Endothelial cell of umbilical vein (primary cell): ENCODE measurements around the gene RGS21. TPM values are rescaled to one million over a fixed set of nuclear protein-coding genes. Genes with fewer than 3 reads are reported as not detected.

ENCODE experiments used
- BruUV-seq: library from RNA; stranded (reverse); fragments of 400-500 nt; replicated peaks from 2 replicates; lab custom pipeline; 2021; lab: Mats Ljungman, UMichigan
- CTCF ChIA-PET: fragments of 300-600, 350-600 bp; sonication (Branson Sonifier 250); formaldehyde crosslinking; loops from one replicate; lab custom pipeline; 2021; ENCODE audit warnings: antibody characterized with exemption, inconsistent platforms; lab: Charles Lee
- POLR2A ChIA-PET: fragments of 300-600, 350-600 bp; sonication (Branson Sonifier 250); formaldehyde crosslinking; loops from one replicate; lab custom pipeline; 2021; ENCODE audit warnings: antibody characterized with exemption, inconsistent platforms; lab: Charles Lee
- DNase-seq: peaks from one replicate; pipeline ENCODE4 v3.0.0-alpha.2; 2011; ENCODE audit warnings: low read depth, low spot score
- FAIRE-seq: peaks from 2 replicates; lab custom pipeline; 2011; peaks lifted over from hg19 to GRCh38; lab: Jason Lieb, UNC
- H2AFZ ChIP-seq: 2 replicates; pipeline ENCODE4 v1.6.0; 2012; ENCODE audit warnings: low read depth, low read length, control low read depth, inconsistent platforms
- H3K27ac ChIP-seq: 2 replicates; pipeline ENCODE4 v1.5.1; 2011; ENCODE audit warnings: low read depth, mild to moderate bottlenecking, control low read depth, low read length, moderate library complexity; ENCODE audit not compliant: insufficient read depth
- H3K27me3 ChIP-seq, 2 experiments: 2 replicates each; pipeline versions ENCODE4 v1.6.0 to v1.6.1; 2011; ENCODE audit warnings: low read length in 2 of 2, mixed read lengths in 1 of 2; ENCODE audit not compliant: control insufficient read depth in 2 of 2, insufficient read depth in 2 of 2
- H3K36me3 ChIP-seq, 2 experiments: 2 replicates in 1 of 2; 3 replicates in 1 of 2; pipeline ENCODE4 v1.5.1; 2011; ENCODE audit warnings: low read length in 2 of 2, mild to moderate bottlenecking in 1 of 2, moderate library complexity in 1 of 2; ENCODE audit not compliant: control insufficient read depth in 2 of 2, insufficient read depth in 2 of 2; ENCODE audit errors: extremely low read depth in 1 of 2
- H3K4me1 ChIP-seq: 3 replicates; pipeline ENCODE4 v1.5.1; 2011; ENCODE audit warnings: mild to moderate bottlenecking, low read length; ENCODE audit not compliant: control insufficient read depth, insufficient read depth; ENCODE audit errors: extremely low read depth
- H3K4me2 ChIP-seq: 2 replicates; pipeline ENCODE4 v1.6.1; 2011; ENCODE audit warnings: low read length, control low read depth, mixed read lengths; ENCODE audit not compliant: insufficient read depth
- H3K4me3 ChIP-seq, 3 experiments: fragments of 200-600 bp in 1 of 3; sonication (generic), shearing (Covaris generic) in 1 of 3; replicated peaks in 1 of 3; 2 replicates each; pipeline ENCODE4 v1.5.1; 2011 to 2016; ENCODE audit warnings: control low read depth in 3 of 3, low read length in 3 of 3, mild to moderate bottlenecking in 2 of 3, inconsistent platforms in 1 of 3, low read depth in 1 of 3, moderate library complexity in 1 of 3; ENCODE audit not compliant: insufficient read depth in 1 of 3
- H3K79me2 ChIP-seq: 2 replicates; pipeline ENCODE4 v1.6.0; 2012; ENCODE audit warnings: low read length, inconsistent platforms; ENCODE audit not compliant: control insufficient read depth, insufficient read depth
- H3K9ac ChIP-seq: replicated peaks from 2 replicates; pipeline ENCODE3; 2011; ENCODE audit warnings: low read length, control low read depth; ENCODE audit not compliant: insufficient read depth; ENCODE audit errors: extremely low read depth
- H3K9me1 ChIP-seq: replicated peaks from 3 replicates; pipeline ENCODE4 v1.6.0; 2011; ENCODE audit warnings: mild to moderate bottlenecking, low read length; ENCODE audit not compliant: control insufficient read depth, insufficient read depth; ENCODE audit errors: extremely low read depth
- H3K9me3 ChIP-seq: replicated peaks from 2 replicates; pipeline ENCODE4 v1.5.1; 2012; ENCODE audit warnings: low read length, inconsistent platforms; ENCODE audit not compliant: control insufficient read depth, insufficient read depth
- H4K20me1 ChIP-seq: replicated peaks from 2 replicates; pipeline ENCODE3; 2011; ENCODE audit warnings: mild to moderate bottlenecking, low read length; ENCODE audit not compliant: control insufficient read depth, insufficient read depth; ENCODE audit errors: extremely low read depth
- CTCF ChIP-seq, 2 donors: IDR thresholded peaks; 1 replicate in 1 of 2; 2 replicates in 1 of 2; pipeline ENCODE4 v1.5.1; 2011; ENCODE audit warnings: low read length in 2 of 2, mild to moderate bottlenecking in 2 of 2, moderate library complexity in 2 of 2, control low read depth in 1 of 2, inconsistent platforms in 1 of 2, low read depth in 1 of 2; ENCODE audit not compliant: insufficient read depth in 1 of 2; ENCODE audit errors: extremely low read depth in 1 of 2
- EZH2 ChIP-seq: IDR thresholded peaks from 2 replicates; pipeline ENCODE4 v1.6.1; 2012; ENCODE audit warnings: borderline replicate concordance, low read depth, mild to moderate bottlenecking, moderate library complexity, low read length, inconsistent platforms; ENCODE audit not compliant: severe bottlenecking
- FOS ChIP-seq: IDR thresholded peaks from 2 replicates; pipeline ENCODE4 v1.6.1; 2011; ENCODE audit warnings: mild to moderate bottlenecking, low read length, moderate library complexity, borderline replicate concordance; ENCODE audit not compliant: insufficient read depth
- GATA2 ChIP-seq: IDR thresholded peaks from 2 replicates; pipeline ENCODE4 v1.7.0; 2011; ENCODE audit warnings: low read depth, mild to moderate bottlenecking, moderate library complexity, mixed read lengths, low read length; ENCODE audit not compliant: insufficient read length, insufficient read depth
- JUN ChIP-seq: IDR thresholded peaks from 2 replicates; pipeline ENCODE4 v1.6.1; 2011; ENCODE audit warnings: borderline replicate concordance, low read depth; ENCODE audit not compliant: insufficient read length, insufficient read depth
- MYC ChIP-seq: IDR thresholded peaks from one replicate; pipeline ENCODE4 v1.6.1; 2011; ENCODE audit warnings: mild to moderate bottlenecking, low read depth, low read length
- POLR2A ChIP-seq: IDR thresholded peaks from 2 replicates; pipeline ENCODE4 v1.6.1; 2012; ENCODE audit warnings: low read depth, mild to moderate bottlenecking, control low read depth, low read length
- POLR2AphosphoS5 ChIP-seq: IDR thresholded peaks from 2 replicates; pipeline ENCODE4 v1.6.1; 2012; ENCODE audit warnings: low read depth, mild to moderate bottlenecking, control low read depth, low read length, moderate library complexity; ENCODE audit not compliant: insufficient read depth
- dilution Hi-C: fragments of 300-500 bp; cut with MboI; formaldehyde crosslinking; loops from one replicate; pipeline ENCODE4 v1.15.0; 2019; ENCODE audit warnings: low sequenced_read_pairs; ENCODE audit not compliant: extremely low pct_ligation_motif_present
- intact Hi-C: fragments of 100-400 bp; cut with micrococcal nuclease; formaldehyde crosslinking; loops from one replicate; pipeline ENCODE4 v1.10.0; 2022
- polyA plus RNA-seq, 4 experiments: library from polyadenylated mRNA; depleted of rRNA in 3 of 4; stranded (reverse) in 3 of 4; unstranded in 1 of 4; fragments of >200 nt; gene quantifications; 2 replicates each; pipeline versions ENCODE4 v1.2.1 to v1.2.3, GENCODE V29; 2011 to 2012; ENCODE audit warnings: missing spikeins in 1 of 4
- total RNA-seq: library from RNA; stranded (reverse); gene quantifications from 2 replicates; pipeline ENCODE4 v1.2.3, GENCODE V29; 2021

Gene RGS21
- total and polyA plus RNA-seq, 2 donors (not counting 3 experiments of a cell fraction or from before 2014, with no cell fraction given): not detected

GRCh38 chr1:192407206-192407605, 90.4 kb downstream of the RGS21 start:
- POLR2A ChIA-PET: no interaction called here
- H3K4me1 ChIP-seq: no peaks in the 10 kb centered on the region
- no peak overlapping the region for H3K4me3 ChIP-seq
- no peak overlapping the region for H3K9ac ChIP-seq
- H3K79me2 ChIP-seq: no peaks in the 10 kb centered on the region
- DNase-seq (peak; percentile 9), FAIRE-seq (no peak)
- H3K36me3 ChIP-seq: no peaks in the 10 kb centered on the region
- no peaks in the 10 kb centered on the region for H3K9me3 ChIP-seq
- H2AFZ ChIP-seq: no peak overlapping the region
- H3K27ac ChIP-seq: no peak overlapping the region
- no peaks in the 10 kb centered on the region for H3K27me3 ChIP-seq
- no TSS peak for BruUV-seq
- TF ChIP-seq FOS (no peak), POLR2A (no peak), POLR2AphosphoS5 (no peak), CTCF (IDR thresholded peaks at IDR 0.05; ENCODE audit: extremely low read depth in 1 of 2, insufficient read depth in 1 of 2, low read depth in 1 of 2, low read length in 2 of 2) (no peak), MYC (no peak), EZH2 (no peak), JUN (no peak), GATA2 (no peak)
- H3K9me1 ChIP-seq: no peaks in the 10 kb centered on the region
- H3K4me2 ChIP-seq: no peak overlapping the region
- no peaks in the 10 kb centered on the region for H4K20me1 ChIP-seq
- intact Hi-C loops: no loop called here
- CTCF ChIA-PET: no interaction called here
- dilution Hi-C loops: no loop called here

Other genes starting within 250 kb of the RGS21 start
- gene RGS18, start 158.5 kb upstream of the RGS21 start, total RNA-seq: not detected in 2 replicates
- not detected in 2 replicates for gene RGS18, start 158.5 kb upstream of the RGS21 start, polyA plus RNA-seq